Kidney tubule cell (primary cell): ENCODE data around the gene MEF2D.

Source experiments
- DNase-seq: peaks from one replicate; pipeline ENCODE4 v3.0.0-alpha.2; 2018; ENCODE audit warnings: low spot score

Gene MEF2D

DNA sequence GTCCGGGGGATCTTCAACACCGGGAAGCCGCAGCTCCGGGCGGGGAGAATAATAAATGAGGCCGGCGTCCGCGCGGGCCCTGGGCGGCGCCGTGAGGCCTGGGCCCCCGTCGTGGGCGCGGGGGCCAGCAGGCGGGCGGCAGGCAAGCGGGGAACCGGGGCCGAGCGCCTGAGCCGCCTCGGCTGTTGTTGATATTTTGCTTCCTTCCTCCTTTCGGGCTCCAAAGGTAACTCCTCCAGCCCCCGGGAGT, at the start of gene MEF2D:
MEF2D (minus strand) TSS at position 233 of the 250 bp plus-strand sequence. CDS start 17,483 bp downstream, outside the sequence.
- no peak for DNase-seq

DNA sequence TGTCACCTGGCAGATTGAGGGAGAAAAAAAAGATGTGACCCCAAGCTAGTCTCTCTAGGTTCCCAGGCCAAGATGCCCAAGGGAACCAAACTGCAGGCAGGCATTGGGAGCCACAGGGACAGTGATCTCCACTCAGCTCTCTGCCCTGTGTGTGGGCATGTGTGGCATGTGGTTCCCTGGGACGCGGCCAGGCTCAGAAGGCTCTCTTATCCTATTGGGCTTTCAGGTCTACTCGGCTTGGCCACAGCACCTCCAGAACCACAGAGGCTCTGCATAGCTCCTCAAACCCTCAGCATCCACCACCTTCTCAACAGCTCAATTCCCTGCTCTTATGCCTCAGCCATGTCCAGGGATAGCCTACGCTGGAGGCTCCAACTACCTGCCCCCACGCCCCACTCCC, 49.8 kb upstream of the MEF2D start:
- no peak for DNase-seq

GRCh38 chr1:156549831-156550230, 49.3 kb upstream of the MEF2D start:
- peak; percentile 46 for DNase-seq

- DNase-seq, result no peak
These were observed 48.8 kb upstream of the MEF2D start for GRCh38 chr1:156549390-156549789.

- no peak for DNase-seq
These were observed 47.4 kb upstream of the MEF2D start for GRCh38 chr1:156547982-156548381.

DNA sequence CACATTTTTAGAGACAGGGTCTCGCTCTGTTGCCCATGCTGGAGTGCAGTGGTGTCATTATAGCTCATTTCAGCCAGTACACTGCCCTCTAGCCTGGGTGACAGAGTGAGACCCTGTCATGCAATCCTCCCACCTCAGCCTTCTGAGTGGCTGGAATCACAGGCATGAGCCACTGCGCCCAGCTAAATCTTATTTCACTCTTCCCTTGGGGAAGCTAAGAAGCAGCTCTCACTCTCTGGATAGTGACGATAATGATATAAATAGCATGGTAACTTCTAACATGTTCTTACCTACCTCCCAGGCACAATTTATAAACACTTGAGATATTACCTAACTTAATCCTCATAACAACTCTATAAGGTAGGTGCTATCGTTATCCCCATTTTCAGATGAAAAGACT, 46.9 kb upstream of the MEF2D start:
- DNase-seq, result no peak

DNA sequence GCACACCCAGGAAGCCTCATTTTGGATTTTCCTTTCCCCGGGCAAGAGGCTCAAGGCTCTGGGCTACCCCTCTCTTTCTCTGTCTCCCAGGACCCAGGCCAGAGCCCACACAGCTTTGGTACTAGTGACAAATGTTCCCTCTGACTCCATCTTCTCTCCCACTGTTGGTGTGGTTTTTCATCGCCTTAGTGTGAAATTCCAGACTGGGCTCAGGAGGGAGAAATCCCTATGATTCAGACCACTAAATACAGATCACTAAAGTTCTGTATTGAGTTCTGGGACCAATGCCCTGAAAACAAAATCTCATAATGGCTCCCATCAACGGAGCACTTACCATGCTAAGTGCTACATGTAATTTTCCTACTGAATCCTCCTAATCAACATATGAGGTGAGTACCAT, 45.7 kb upstream of the MEF2D start:
- DNase-seq, result no peak

DNA sequence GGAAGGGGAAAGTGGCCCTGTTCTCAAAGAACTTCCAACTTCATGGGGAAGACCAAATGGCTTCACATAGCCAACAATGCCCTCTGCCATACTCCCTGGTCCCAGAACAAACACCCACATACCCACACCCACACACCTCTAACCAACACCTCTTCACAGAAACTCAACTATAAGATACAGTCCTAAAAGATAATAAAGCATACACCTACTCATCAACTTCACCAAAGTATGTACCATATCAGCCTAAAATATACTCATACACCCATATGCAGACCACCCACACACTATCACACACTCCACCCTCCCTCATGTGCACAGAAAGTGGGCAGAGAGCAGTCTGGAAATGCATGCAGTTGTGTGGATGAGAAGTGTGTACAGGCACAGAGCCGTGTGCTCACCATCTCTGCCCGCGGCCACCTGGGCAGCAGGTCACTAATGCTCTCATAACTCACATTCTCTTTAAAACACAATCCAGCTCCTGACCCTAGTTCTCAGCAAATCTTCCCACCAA, 44.1 kb upstream of the MEF2D start:
- no peak for DNase-seq

GRCh38 chr1:156543066-156543465, 42.5 kb upstream of the MEF2D start:
- no peak for DNase-seq

DNA sequence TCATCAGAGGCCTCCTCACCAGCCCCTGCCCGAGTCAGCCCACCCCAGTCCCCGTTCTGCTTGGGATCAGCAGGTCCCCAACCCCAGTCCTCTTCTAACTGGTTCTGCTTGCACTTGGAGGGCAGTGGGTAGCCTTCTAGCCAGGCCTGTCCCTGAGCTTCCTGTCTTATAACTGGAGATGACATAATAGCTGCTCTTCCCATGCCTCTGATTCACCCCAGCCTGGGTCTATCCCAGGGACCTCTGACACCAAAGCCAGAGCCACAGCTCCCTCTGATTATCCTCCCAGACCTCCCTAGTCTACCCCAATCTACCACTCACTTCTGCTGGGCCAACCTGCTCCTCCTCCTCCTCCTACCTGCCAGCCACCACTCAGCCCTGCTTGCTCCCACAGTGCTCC, 40.4 kb upstream of the MEF2D start:
- DNase-seq, result peak; percentile 48

GRCh38 chr1:156539818-156540355, 39.3 kb upstream of the MEF2D start:
- no peak for DNase-seq

- no peak for DNase-seq
These were observed 38.3 kb upstream of the MEF2D start for GRCh38 chr1:156538711-156539440.

DNA sequence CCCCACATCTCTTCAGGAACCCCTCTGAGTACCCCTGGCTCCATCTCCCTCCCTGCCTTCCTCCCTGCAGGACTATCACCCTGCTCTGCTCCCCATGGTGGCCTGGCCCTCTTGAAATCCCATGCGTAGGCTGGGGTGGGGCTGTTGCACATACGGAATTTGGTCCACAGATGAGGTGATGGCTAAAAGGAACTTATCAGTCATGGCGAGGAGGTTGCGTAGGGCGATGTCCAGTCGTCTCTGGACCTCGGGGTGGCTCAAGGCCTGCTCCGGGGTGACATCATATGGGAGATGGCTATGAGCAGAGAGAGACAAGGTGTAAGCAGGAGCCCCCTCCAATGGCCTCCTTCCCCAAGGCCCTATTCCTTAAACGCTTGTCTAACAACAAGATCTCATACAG, 36.5 kb upstream of the MEF2D start:
- no peak for DNase-seq

GRCh38 chr1:156534424-156535060, 34.0 kb upstream of the MEF2D start:
- no peak for DNase-seq

DNA sequence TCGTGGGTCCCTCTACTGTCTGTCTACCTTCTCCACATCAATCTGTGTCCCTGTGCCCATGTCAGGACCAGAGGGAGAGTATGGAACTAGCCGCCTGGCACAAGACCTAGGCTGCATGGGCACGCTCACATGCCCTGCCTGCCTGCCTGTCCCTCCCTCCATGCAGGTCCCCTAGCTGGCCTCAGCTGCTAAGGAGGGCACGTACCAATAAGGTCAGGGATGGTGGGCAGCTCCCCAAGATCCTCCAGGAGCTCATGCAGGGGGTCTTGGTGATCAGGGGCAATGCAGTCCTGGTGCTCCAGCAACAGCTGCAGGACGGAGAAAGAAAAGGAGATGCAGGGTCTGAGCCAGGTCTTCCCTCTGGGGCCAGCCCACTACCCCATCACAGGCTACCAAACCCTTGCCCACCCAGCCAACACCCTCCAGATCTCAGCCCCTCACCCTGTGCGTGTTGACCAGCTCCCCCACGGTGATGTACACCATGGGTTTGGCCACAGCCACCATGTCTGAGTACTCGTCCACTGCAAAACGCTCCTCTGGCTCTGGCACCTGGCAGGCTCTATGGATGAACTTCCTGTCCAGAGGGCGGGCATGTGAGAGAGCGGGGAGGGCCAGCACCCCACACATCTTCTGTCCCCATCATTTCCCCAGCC, 33.1 kb upstream of the MEF2D start:
- DNase-seq, result no peak

- no peak for DNase-seq
These were observed 31.8 kb upstream of the MEF2D start for GRCh38 chr1:156532374-156532773.

- no peak for DNase-seq
These were observed 29.4 kb upstream of the MEF2D start for GRCh38 chr1:156530006-156530405.

DNA sequence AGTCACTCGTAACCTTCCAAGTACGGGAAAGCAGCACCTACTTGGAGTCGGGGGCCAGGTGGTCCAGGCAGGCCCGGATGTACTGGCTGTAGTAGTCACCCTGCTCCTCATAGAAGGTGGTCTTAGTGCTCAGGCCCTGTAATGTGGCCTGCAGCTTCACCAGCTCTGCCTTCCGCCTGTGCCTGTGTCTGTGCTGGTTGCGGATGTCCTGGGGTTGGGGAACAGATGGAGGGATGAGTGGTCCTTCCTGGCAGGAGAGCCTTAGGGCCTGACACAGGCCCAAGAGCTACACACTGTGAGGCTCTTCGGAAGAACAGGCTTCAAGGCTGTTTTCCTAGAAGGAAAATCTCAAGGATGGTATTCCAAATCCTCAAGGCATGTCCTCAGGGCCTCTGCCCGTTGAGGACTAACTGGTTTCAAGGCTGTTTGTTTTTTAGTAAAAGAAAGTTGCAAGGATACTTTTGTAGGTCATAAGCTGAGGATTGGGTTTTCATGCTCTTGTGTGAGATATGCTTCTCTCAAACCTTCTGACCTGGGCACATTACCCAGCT, 28.4 kb upstream of the MEF2D start:
- no peak for DNase-seq

DNA sequence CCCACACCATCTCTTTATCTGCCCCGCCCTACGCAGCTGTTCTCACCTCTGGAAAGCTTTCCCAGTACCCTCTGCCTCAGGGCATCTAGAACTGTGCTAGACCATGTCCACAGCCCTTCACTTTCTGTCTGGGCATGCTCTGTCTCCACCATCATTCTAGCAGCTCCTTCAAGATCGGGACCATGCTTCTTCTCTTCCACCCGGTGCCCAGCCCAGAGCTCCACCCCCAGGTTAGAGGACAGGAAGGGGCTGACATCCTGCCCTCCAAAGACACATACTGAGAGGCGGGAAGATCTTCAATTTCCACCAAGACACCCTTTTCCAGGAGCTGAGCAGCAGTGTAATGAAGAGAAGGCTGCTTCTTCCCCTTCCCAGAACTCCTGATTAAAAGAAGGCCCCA, 27.7 kb upstream of the MEF2D start:
- DNase-seq, result no peak

DNA sequence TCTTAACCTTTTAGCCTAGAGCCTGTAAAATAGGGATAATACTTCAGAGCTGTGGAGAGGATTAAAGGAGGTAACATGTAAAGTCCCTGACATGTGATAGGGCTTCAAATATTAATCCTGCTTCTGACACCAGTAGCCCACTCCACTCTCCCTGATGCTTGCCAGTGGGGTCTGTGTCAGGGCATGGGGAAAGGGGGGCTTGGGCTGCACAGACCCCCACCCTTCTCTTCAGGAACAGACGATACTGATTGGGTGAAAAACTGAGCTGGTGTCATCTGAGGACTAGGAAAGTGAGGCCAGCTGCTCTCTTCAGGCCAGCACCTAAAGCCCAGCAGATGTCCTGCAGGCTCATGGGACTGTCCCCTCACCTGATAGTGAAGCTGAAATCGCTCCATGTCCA, 27.0 kb upstream of the MEF2D start:
- no peak for DNase-seq

GRCh38 chr1:156525856-156526489, 25.4 kb upstream of the MEF2D start:
- DNase-seq, result no peak

DNA sequence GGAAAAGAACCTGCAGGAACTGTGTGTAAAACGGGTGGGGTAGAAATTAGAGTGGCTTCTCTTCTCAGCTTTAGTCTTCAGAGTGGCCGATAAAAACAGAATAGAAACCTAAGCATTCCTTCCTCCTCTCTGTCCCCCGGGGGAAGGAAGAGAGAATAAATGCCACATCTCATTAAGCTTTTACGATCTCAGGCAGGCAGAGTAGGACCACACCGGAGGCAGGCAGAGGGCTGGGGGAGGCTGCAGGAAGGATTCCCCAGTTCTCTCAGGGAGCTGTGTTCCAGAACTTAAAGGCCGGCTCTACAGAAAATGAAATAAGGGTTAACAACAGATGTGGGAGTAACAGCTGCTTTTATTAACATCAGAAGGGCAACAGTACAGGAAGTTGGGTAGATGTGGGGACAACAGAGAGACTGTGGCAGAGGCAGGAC, 24.5 kb upstream of the MEF2D start:
- DNase-seq, result no peak
